Activated CD4-positive, alpha-beta T cell treated with anti-CD3 and anti-CD28 coated beads, Interleukin-2, amount 10 ng/mL, durations not matched to agents 7 days and 5 days (primary cell): ENCODE results near the gene IGLL5. TPM values are rescaled to one million over a fixed set of nuclear protein-coding genes. Genes with fewer than 3 reads are reported as not detected.
"Not testable (repeated sequence)": the region's sequence is repeated elsewhere in the genome, so short reads cannot be mapped to it uniquely, and the experiment has no call there.

ENCODE experiments used
- CTCF ChIA-PET: fragments of 350-600 bp; sonication (Branson Sonifier 250); formaldehyde crosslinking; loops from one replicate; lab custom pipeline; 2021; ENCODE audit warnings: antibody characterized with exemption; lab: Charles Lee
- POLR2A ChIA-PET: fragments of 350-600 bp; sonication (Branson Sonifier 250); formaldehyde crosslinking; loops from one replicate; lab custom pipeline; 2021; ENCODE audit warnings: antibody characterized with exemption; lab: Charles Lee
- DNase-seq: peaks from one replicate; pipeline ENCODE4 v3.0.0-alpha.2; 2020
- H3K27ac Mint-ChIP-seq: one replicate; pipeline ENCODE4 v1.8.0; 2021; ENCODE audit warnings: mild to moderate bottlenecking, moderate library complexity, mixed read lengths
- H3K27me3 Mint-ChIP-seq: one replicate; pipeline ENCODE4 v1.8.0; 2021; ENCODE audit warnings: mixed read lengths
- H3K36me3 Mint-ChIP-seq: one replicate; pipeline ENCODE4 v1.8.0; 2021; ENCODE audit warnings: low read depth, mixed read lengths
- H3K4me1 Mint-ChIP-seq: one replicate; pipeline ENCODE4 v1.8.0; 2021; ENCODE audit warnings: mixed read lengths
- H3K4me3 Mint-ChIP-seq: one replicate; pipeline ENCODE4 v1.8.0; 2021; ENCODE audit warnings: mild to moderate bottlenecking, moderate library complexity, mixed read lengths
- H3K9me3 Mint-ChIP-seq: one replicate; pipeline ENCODE4 v1.8.0; 2021; ENCODE audit warnings: mixed read lengths
- total RNA-seq, 2 experiments: library from RNA; stranded (reverse); gene quantifications; one replicate each; pipeline ENCODE4 v1.2.3, GENCODE V29; 2021

Gene IGLL5
- total RNA-seq, 2 experiments from 2014 or later, result not detected

DNA sequence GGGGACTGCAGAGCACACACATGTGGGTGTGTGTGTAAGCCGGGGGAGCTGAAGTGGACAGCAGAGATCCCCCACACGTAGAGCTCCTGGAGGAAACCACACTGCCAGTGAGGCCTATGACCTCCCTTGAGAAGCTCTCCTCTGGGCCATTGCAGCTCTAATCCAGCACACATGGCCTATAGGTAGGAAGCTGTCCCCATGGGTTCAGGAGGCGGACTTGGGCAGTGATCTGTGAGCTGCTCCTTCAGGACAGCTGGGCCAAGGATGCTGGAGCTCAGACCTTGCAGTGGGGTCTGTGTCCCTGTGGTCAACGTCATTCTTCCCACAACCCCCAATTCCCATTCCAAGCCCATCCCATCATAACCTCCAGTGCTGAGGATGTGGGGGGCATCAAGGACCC, 29.8 kb downstream of the IGLL5 start:
- CTCF ChIA-PET, result interaction anchor here (1.0 kb wide), 1 partner anchor 128 kb away, joined by 3 read pairs; no protein-coding TSS in a partner anchor
- H3K9me3 Mint-ChIP-seq, result no peaks in the 10 kb centered on the region

GRCh38 chr22:22918297-22918965, 30.8 kb downstream of the IGLL5 start:
- no peak overlapping the region for H3K27ac Mint-ChIP-seq
- ChIA-PET CTCF (no interaction called here), POLR2A (no interaction called here)
- no peak overlapping the region for H3K4me3 Mint-ChIP-seq
- DNase-seq, result no peak
- H3K27me3 Mint-ChIP-seq, result no peaks in the 10 kb centered on the region
- no peaks in the 10 kb centered on the region for H3K9me3 Mint-ChIP-seq
- H3K4me1 Mint-ChIP-seq, result no peaks in the 10 kb centered on the region
- no peaks in the 10 kb centered on the region for H3K36me3 Mint-ChIP-seq

More for the DNA sequence above, 29.8 kb downstream of the IGLL5 start:
- Mint-ChIP-seq H3K27ac (no peak overlapping the region), H3K4me3 (no peak overlapping the region), H3K4me1 (no peaks in the 10 kb centered on the region), H3K36me3 (no peaks in the 10 kb centered on the region), H3K27me3 (no peaks in the 10 kb centered on the region)
- POLR2A ChIA-PET, result no interaction called here
- no peak for DNase-seq

DNA sequence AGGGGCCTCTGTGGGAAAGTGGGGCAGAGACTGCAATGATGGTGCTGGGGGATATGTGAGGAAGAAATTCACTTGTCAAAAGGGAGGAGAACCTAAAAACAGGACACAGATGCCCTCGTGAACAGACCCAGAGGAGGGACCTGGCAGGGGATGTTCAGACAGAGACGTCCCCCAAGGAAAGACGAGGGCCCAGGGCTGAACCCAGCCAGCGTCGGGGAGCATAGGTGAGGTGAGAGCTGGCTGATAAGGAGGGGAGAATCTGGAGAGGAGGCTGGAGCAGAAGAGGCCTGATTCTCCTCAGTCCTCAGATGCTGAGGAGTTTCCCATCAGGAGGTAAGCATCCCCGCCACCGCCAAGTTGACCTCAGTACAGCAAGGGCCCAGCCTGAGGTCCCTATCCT, 31.4 kb downstream of the IGLL5 start:
- no peak for DNase-seq
- H3K4me1 Mint-ChIP-seq, result peaks cover 2% of the 10 kb centered on the region
- H3K27ac Mint-ChIP-seq, result no peak overlapping the region
- no peaks in the 10 kb centered on the region for H3K9me3 Mint-ChIP-seq
- CTCF ChIA-PET, result no interaction called here
- H3K36me3 Mint-ChIP-seq, result no peaks in the 10 kb centered on the region
- H3K4me3 Mint-ChIP-seq, result no peak overlapping the region
- H3K27me3 Mint-ChIP-seq, result no peaks in the 10 kb centered on the region
- POLR2A ChIA-PET, result no interaction called here

GRCh38 chr22:22920104-22920654, 32.6 kb downstream of the IGLL5 start:
- CTCF ChIA-PET, result no interaction called here
- POLR2A ChIA-PET, result no interaction called here
- no peaks in the 10 kb centered on the region for H3K36me3 Mint-ChIP-seq
- no peak for DNase-seq
- no peaks in the 10 kb centered on the region for H3K9me3 Mint-ChIP-seq
- no peaks in the 10 kb centered on the region for H3K27me3 Mint-ChIP-seq
- H3K27ac Mint-ChIP-seq, result peak overlapping the region; percentile 60
- H3K4me3 Mint-ChIP-seq, result no peak overlapping the region
- peaks cover 11% of the 10 kb centered on the region for H3K4me1 Mint-ChIP-seq

DNA sequence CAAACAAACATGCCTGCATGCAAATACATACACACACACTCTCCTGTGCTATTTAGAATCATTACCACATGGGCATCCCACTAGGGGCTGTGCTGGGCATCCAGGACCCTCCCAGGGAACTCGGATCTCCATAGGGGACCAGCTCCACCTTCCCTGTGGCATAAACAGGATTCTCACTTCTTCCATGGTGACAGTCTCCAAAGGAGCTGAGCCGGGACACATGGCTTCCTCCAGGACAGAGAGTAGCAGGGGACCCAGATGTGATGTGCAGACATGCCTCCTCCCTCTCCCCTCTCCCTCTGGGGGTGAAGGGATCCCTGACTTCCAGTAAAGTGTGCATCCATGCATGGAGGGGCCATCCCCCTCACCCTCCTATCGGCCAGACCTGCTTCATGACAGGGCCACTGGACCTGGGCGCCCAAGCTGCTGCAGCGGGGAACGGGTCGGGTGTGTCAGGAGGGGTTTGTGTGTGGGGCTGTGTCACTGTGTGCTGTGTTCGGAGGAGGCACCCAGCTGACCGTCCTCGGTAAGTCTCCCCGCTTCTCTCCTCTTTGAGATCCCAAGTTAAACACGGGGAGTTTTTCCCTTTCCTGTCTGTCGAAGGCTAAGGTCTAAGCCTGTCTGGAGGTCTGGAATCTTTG, 33.4 kb downstream of the IGLL5 start:
- Mint-ChIP-seq H3K4me1 (peaks cover 15% of the 10 kb centered on the region), H3K27me3 (peaks cover 4% of the 10 kb centered on the region), H3K9me3 (no peaks in the 10 kb centered on the region), H3K36me3 (no peaks in the 10 kb centered on the region), H3K27ac (no peak overlapping the region), H3K4me3 (no peak overlapping the region)
- no peak for DNase-seq
- ChIA-PET CTCF (no interaction called here), POLR2A (no interaction called here)

DNA sequence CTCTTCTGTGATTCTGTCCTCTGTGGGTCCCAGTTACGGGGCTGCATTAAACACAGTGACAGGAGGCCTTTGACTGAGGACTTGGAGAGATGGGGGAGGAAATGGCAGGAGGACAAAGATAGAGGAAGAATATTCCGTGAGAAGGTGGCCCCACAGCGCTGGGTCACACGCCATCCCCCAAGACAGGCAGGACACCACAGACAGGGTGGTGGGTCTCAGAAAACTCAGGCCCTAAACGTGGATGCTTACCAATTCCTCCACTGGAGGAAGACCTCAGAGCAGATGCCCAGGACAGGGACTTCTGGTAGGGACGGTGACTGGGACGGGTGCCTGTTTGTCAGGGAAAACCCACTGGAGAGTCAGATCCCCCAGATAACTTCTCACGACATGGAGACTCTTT, 34.0 kb downstream of the IGLL5 start:
- no peak overlapping the region for H3K27ac Mint-ChIP-seq
- POLR2A ChIA-PET, result no interaction called here
- CTCF ChIA-PET, result no interaction called here
- peaks cover 4% of the 10 kb centered on the region for H3K27me3 Mint-ChIP-seq
- no peaks in the 10 kb centered on the region for H3K36me3 Mint-ChIP-seq
- H3K4me1 Mint-ChIP-seq, result peaks cover 21% of the 10 kb centered on the region
- no peaks in the 10 kb centered on the region for H3K9me3 Mint-ChIP-seq
- no peak overlapping the region for H3K4me3 Mint-ChIP-seq
- DNase-seq, result no peak

GRCh38 chr22:22922092-22922953, 34.7 kb downstream of the IGLL5 start:
- POLR2A ChIA-PET, H3K27ac Mint-ChIP-seq, H3K36me3 Mint-ChIP-seq, H3K4me3 Mint-ChIP-seq, CTCF ChIA-PET, H3K27me3 Mint-ChIP-seq, H3K9me3 Mint-ChIP-seq, DNase-seq: not testable (repeated sequence)
- H3K4me1 Mint-ChIP-seq, result peaks cover 28% of the 10 kb centered on the region

- CTCF ChIA-PET, result no interaction called here
- Mint-ChIP-seq H3K9me3 (no peaks in the 10 kb centered on the region), H3K36me3 (no peaks in the 10 kb centered on the region), H3K4me3 (no peak overlapping the region), H3K27ac (no peak overlapping the region), H3K4me1 (peaks cover 34% of the 10 kb centered on the region), H3K27me3 (peaks cover 6% of the 10 kb centered on the region)
- DNase-seq, result no peak
- POLR2A ChIA-PET, result no interaction called here
Measured at GRCh38 chr22:22922954-22923319, 35.3 kb downstream of the IGLL5 start.

- Mint-ChIP-seq H3K36me3 (no peaks in the 10 kb centered on the region), H3K4me1 (peaks cover 39% of the 10 kb centered on the region), H3K27me3 (peaks cover 6% of the 10 kb centered on the region), H3K27ac (no peak overlapping the region), H3K9me3 (no peaks in the 10 kb centered on the region), H3K4me3 (no peak overlapping the region)
- POLR2A ChIA-PET, result no interaction called here
- CTCF ChIA-PET, result no interaction called here
- no peak for DNase-seq
Measured at GRCh38 chr22:22923379-22923778, 35.8 kb downstream of the IGLL5 start.

- Mint-ChIP-seq H3K4me1 (peaks cover 44% of the 10 kb centered on the region), H3K4me3 (no peak overlapping the region), H3K27me3 (peaks cover 6% of the 10 kb centered on the region), H3K9me3 (no peaks in the 10 kb centered on the region), H3K36me3 (no peaks in the 10 kb centered on the region), H3K27ac (no peak overlapping the region)
- no peak for DNase-seq
- CTCF ChIA-PET, result no interaction called here
- POLR2A ChIA-PET, result no interaction called here
Measured at GRCh38 chr22:22923930-22924329, 36.3 kb downstream of the IGLL5 start.

GRCh38 chr22:22924369-22925145, 36.9 kb downstream of the IGLL5 start:
- H3K36me3 Mint-ChIP-seq, result no peaks in the 10 kb centered on the region
- H3K27ac Mint-ChIP-seq, result no peak overlapping the region
- H3K9me3 Mint-ChIP-seq, result no peaks in the 10 kb centered on the region
- ChIA-PET CTCF (interaction anchor here (0.6 kb wide), 1 partner anchor 813 kb away, joined by 3 read pairs; no protein-coding TSS in a partner anchor), POLR2A (no interaction called here)
- no peak overlapping the region for H3K4me3 Mint-ChIP-seq
- peaks cover 6% of the 10 kb centered on the region for H3K27me3 Mint-ChIP-seq
- no peak for DNase-seq
- peaks cover 50% of the 10 kb centered on the region for H3K4me1 Mint-ChIP-seq

DNA sequence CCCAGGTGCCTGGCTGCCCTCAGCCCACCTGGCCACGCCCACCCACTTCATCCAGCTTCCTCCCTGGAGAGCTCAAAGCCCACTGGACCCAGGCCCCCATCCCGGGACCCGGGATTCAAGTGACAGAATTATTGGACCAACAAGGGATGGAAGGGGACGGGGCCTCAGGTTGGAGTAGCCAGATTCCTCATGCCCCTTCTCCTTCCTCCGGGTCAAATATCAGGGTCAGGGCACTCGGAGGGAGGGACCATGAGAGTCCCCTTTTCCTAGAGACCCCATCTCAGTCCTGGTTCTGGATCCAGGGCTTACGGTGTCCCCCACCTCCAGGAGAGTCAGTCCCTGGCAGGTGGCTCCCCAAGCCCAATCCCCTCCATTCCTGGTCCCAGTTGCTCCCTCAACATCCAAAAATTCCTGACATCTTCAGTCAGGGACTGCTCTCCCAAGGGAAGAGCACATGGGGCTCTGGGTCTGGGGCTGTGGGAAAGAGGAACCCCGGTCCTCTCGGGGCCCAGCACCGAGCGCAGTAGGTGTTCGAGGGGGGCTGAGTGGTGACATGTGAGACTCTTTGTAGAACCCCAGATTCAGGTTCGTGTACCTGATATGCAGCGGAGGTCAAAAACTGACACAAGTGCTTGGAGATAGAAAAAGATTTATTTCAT, 37.7 kb downstream of the IGLL5 start:
- ChIA-PET CTCF (interaction anchor here (0.6 kb wide), 1 partner anchor 813 kb away, joined by 3 read pairs; no protein-coding TSS in a partner anchor), POLR2A (no interaction called here)
- Mint-ChIP-seq H3K4me3 (no peak overlapping the region), H3K27ac (no peak overlapping the region), H3K9me3 (no peaks in the 10 kb centered on the region), H3K4me1 (peaks cover 55% of the 10 kb centered on the region), H3K27me3 (peaks cover 6% of the 10 kb centered on the region), H3K36me3 (no peaks in the 10 kb centered on the region)
- DNase-seq, result no peak
